SK-N-SH treated with all-trans-retinoic acid at 6 μM for 48 hours (cell line): ENCODE data around the gene RNF169.

ENCODE experiments used
- ARNTL ChIP-seq: fragments of 450-650 bp; formaldehyde crosslinking; IDR thresholded peaks from 2 replicates; pipeline ENCODE4 v1.5.0; 2020; ENCODE audit warnings: low read depth, mild to moderate bottlenecking, moderate library complexity, borderline replicate concordance
- BACH2 ChIP-seq: fragments of 250-450 bp; sonication (Bioruptor Pico); IDR thresholded peaks from 2 replicates; pipeline ENCODE4 v1.9.0; 2021; ENCODE audit warnings: mild to moderate bottlenecking, borderline replicate concordance
- TCF4 ChIP-seq: fragments of 250-450 bp; sonication (Bioruptor Pico); IDR thresholded peaks from 2 replicates; pipeline ENCODE4 v1.8.0; 2021; ENCODE audit warnings: mild to moderate bottlenecking, moderate library complexity, borderline replicate concordance
- ZFP3 ChIP-seq: fragments of 250-450 bp; sonication (Bioruptor Pico); IDR thresholded peaks from 2 replicates; pipeline ENCODE4 v1.5.0; 2020; ENCODE audit warnings: mild to moderate bottlenecking, moderate library complexity
- TF ChIP-seq, protein P1 (sequence below): fragments of 250-450 bp; sonication (Bioruptor Pico); IDR thresholded peaks from 2 replicates; pipeline ENCODE4 v1.8.0; 2020; ENCODE audit warnings: mild to moderate bottlenecking, moderate library complexity, borderline replicate concordance

DNA sequence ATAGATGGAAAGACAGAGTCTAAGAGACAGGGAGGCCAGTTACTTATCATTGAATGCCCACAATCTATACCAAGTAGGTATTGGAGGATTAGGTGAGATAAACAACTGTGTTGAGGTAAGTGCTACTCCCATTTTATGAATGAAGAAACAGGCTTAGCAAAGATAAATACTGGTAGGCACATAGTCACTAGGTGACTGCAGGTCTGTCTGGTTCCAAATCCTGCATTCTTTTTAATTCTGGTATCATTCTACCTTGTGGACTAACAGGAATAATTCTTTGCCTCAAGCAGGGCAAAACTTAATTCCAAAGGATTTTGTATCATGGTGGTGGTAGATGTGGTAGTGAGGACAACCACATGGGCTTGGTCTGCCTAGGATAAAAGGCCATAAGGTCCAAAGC lies 28.4 kb downstream of the RNF169 start:
- TF ChIP-seq BACH2: no peak
- TF ChIP-seq, protein P1, sequence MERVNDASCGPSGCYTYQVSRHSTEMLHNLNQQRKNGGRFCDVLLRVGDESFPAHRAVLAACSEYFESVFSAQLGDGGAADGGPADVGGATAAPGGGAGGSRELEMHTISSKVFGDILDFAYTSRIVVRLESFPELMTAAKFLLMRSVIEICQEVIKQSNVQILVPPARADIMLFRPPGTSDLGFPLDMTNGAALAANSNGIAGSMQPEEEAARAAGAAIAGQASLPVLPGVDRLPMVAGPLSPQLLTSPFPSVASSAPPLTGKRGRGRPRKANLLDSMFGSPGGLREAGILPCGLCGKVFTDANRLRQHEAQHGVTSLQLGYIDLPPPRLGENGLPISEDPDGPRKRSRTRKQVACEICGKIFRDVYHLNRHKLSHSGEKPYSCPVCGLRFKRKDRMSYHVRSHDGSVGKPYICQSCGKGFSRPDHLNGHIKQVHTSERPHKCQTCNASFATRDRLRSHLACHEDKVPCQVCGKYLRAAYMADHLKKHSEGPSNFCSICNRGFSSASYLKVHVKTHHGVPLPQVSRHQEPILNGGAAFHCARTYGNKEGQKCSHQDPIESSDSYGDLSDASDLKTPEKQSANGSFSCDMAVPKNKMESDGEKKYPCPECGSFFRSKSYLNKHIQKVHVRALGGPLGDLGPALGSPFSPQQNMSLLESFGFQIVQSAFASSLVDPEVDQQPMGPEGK (CRISPR knock-in tag): no peak
- no peak for TF ChIP-seq ZFP3 (CRISPR knock-in tag)
- no peak for TF ChIP-seq TCF4
- no peak for TF ChIP-seq ARNTL (CRISPR knock-in tag)
